HEK293 (cell line): ENCODE measurements around the gene HS3ST5.

Experiments used
- CTCF ChIA-PET: fragments of 350-600 bp; formaldehyde crosslinking; extraction: SDS; loops from one replicate; lab custom pipeline; 2021; ENCODE audit warnings: antibody characterized with exemption; lab: Yijun Ruan, JAX
- POLR2A ChIA-PET: fragments of 300-600 bp; formaldehyde crosslinking; extraction: SDS; loops from one replicate; lab custom pipeline; 2020; ENCODE audit warnings: antibody characterized with exemption, inconsistent platforms; lab: Yijun Ruan, JAX
- H3K27ac ChIP-seq: fragments of 200-500 bp; sonication (Bioruptor generic); 2 replicates; pipeline ENCODE4 v1.5.1; 2014; ENCODE audit warnings: low read depth, low read length, control low read depth, inconsistent platforms; ENCODE audit errors: extremely low read depth
- H3K36me3 ChIP-seq, 2 experiments: fragments of 200-500 bp in 1 of 2; sonication (Bioruptor generic) in 1 of 2; 1 replicate in 1 of 2; 2 replicates in 1 of 2; pipeline ENCODE4 v1.5.1; 2014 to 2017; ENCODE audit warnings: inconsistent platforms in 2 of 2, low read length in 2 of 2; ENCODE audit not compliant: control insufficient read depth in 2 of 2, insufficient read depth in 1 of 2
- H3K4me1 ChIP-seq: fragments of 200-500 bp; sonication (Bioruptor generic); 2 replicates; pipeline ENCODE4 v1.5.1; 2014; ENCODE audit warnings: mild to moderate bottlenecking, low read length, inconsistent platforms; ENCODE audit not compliant: control insufficient read depth, insufficient read depth
- H3K4me3 ChIP-seq: 2 replicates; pipeline ENCODE4 v1.5.1; 2011; ENCODE audit warnings: low read depth, mild to moderate bottlenecking, control low read depth, low read length, moderate library complexity
- H3K9me3 ChIP-seq: fragments of 200-500 bp; sonication (Bioruptor generic); 2 replicates; pipeline ENCODE4 v1.5.1; 2014; ENCODE audit warnings: low read depth, low read length, inconsistent platforms; ENCODE audit not compliant: control insufficient read depth, insufficient read depth
- GLI2 ChIP-seq: fragments of 450-650 bp; formaldehyde crosslinking; IDR thresholded peaks from 2 replicates; pipeline ENCODE4; 2017; ENCODE audit warnings: missing biosample characterization, missing genetic modification characterization, low read depth, borderline replicate concordance
- MYNN ChIP-seq: fragments of 450-650 bp; formaldehyde crosslinking; IDR thresholded peaks from 2 replicates; pipeline ENCODE4 v1.5.1; 2016; ENCODE audit warnings: missing biosample characterization, missing genetic modification characterization, borderline replicate concordance
- TCF7L2 ChIP-seq: IDR thresholded peaks from 2 replicates; pipeline ENCODE4 v1.6.1; 2011; ENCODE audit warnings: low read depth, mild to moderate bottlenecking, inconsistent platforms, low read length, moderate library complexity, borderline replicate concordance
- YY1 ChIP-seq: fragments of 450-650 bp; formaldehyde crosslinking; IDR thresholded peaks from 2 replicates; pipeline ENCODE4 v1.5.1; 2018; ENCODE audit warnings: missing biosample characterization, missing genetic modification characterization
- ZFP37 ChIP-seq: fragments of 450-650 bp; formaldehyde crosslinking; IDR thresholded peaks from 2 replicates; pipeline ENCODE4 v1.5.1; 2016; ENCODE audit warnings: missing biosample characterization, missing genetic modification characterization
- ZNF146 ChIP-seq: fragments of 450-650 bp; formaldehyde crosslinking; IDR thresholded peaks from 2 replicates; pipeline ENCODE4 v1.5.1; 2016; ENCODE audit warnings: missing biosample characterization, missing genetic modification characterization
- ZNF175 ChIP-seq: fragments of 450-650 bp; formaldehyde crosslinking; IDR thresholded peaks from 2 replicates; pipeline ENCODE4 v1.5.1; 2016; ENCODE audit warnings: missing biosample characterization, missing genetic modification characterization
- ZNF211 ChIP-seq: fragments of 450-650 bp; formaldehyde crosslinking; IDR thresholded peaks from 2 replicates; pipeline ENCODE4 v1.5.1; 2016; ENCODE audit warnings: low read depth, missing biosample characterization, missing genetic modification characterization
- ZNF23 ChIP-seq: fragments of 450-650 bp; formaldehyde crosslinking; IDR thresholded peaks from 2 replicates; pipeline ENCODE4 v1.5.1; 2016; ENCODE audit warnings: missing biosample characterization, missing genetic modification characterization, borderline replicate concordance
- ZNF24 ChIP-seq: fragments of 450-650 bp; formaldehyde crosslinking; IDR thresholded peaks from 2 replicates; pipeline ENCODE4 v1.5.1; 2016; ENCODE audit warnings: missing biosample characterization, missing genetic modification characterization
- ZNF501 ChIP-seq: fragments of 450-650 bp; formaldehyde crosslinking; IDR thresholded peaks from 2 replicates; pipeline ENCODE4 v1.5.1; 2016; ENCODE audit warnings: missing biosample characterization, missing genetic modification characterization
- ZNF514 ChIP-seq: fragments of 450-650 bp; formaldehyde crosslinking; IDR thresholded peaks from 2 replicates; pipeline ENCODE4 v1.5.1; 2016; ENCODE audit warnings: missing biosample characterization, missing genetic modification characterization
- ZNF530 ChIP-seq: fragments of 450-650 bp; formaldehyde crosslinking; IDR thresholded peaks from 2 replicates; pipeline ENCODE4 v1.5.1; 2016; ENCODE audit warnings: low read depth, missing biosample characterization, missing genetic modification characterization
- ZNF544 ChIP-seq: fragments of 450-650 bp; formaldehyde crosslinking; IDR thresholded peaks from 2 replicates; pipeline ENCODE4 v1.5.0; 2017; ENCODE audit warnings: missing biosample characterization, missing genetic modification characterization
- ZNF558 ChIP-seq: fragments of 450-650 bp; formaldehyde crosslinking; IDR thresholded peaks from 2 replicates; pipeline ENCODE4 v1.5.1; 2016; ENCODE audit warnings: missing biosample characterization, missing genetic modification characterization
- ZNF624 ChIP-seq: fragments of 450-650 bp; formaldehyde crosslinking; IDR thresholded peaks from 2 replicates; pipeline ENCODE4 v1.5.1; 2017; ENCODE audit warnings: missing biosample characterization, missing genetic modification characterization
- ZNF629 ChIP-seq: fragments of 450-650 bp; formaldehyde crosslinking; IDR thresholded peaks from 2 replicates; pipeline ENCODE4 v1.5.1; 2017; ENCODE audit warnings: missing biosample characterization, missing genetic modification characterization
- ZNF747 ChIP-seq: fragments of 450-650 bp; formaldehyde crosslinking; IDR thresholded peaks from 2 replicates; pipeline ENCODE4 v1.5.1; 2016; ENCODE audit warnings: missing biosample characterization, missing genetic modification characterization
- TF ChIP-seq, protein P1 (sequence below): fragments of 450-650 bp; formaldehyde crosslinking; optimal IDR thresholded peaks from 2 replicates; pipeline ENCODE3; 2016; ENCODE audit warnings: missing biosample characterization, mild to moderate bottlenecking, missing genetic modification characterization

Gene HS3ST5

DNA sequence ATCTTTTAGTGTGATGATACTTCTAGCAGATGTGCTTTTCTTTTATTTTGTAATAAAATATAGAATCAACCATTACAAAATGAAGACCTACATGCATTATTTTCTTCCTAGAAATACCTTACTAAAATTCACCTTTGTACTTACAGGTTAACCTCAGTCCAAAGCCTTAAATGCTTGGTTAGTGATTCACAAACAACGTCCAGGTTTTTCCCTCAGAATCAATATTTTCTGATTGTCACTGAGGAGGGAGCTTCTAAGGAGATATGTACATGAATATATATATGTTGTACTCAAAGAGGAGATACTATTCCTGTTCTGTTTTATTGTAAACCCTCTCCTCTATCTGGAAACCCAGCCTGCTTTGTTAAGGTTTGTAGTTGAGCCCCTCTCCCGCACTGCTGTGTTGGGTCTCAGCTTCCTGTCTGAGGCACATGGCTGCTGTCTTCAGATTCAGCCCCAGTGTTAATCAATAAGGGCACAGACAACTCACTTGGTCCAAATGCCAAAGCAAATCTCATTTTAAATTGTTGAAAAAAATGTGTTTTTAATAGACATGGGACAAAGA, 33.9 kb upstream of the HS3ST5 start:
- Histone ChIP-seq H3K4me3 (no peak overlapping the region), H3K4me1 (no peaks in the 10 kb centered on the region), H3K36me3 (no peaks in the 10 kb centered on the region), H3K9me3 (no peaks in the 10 kb centered on the region), H3K27ac (no peak overlapping the region)
- ChIA-PET CTCF (no interaction called here), POLR2A (no interaction called here)
- TF ChIP-seq ZNF23 (tag by site-specific recombination), result no peak
- TF ChIP-seq, protein P1, sequence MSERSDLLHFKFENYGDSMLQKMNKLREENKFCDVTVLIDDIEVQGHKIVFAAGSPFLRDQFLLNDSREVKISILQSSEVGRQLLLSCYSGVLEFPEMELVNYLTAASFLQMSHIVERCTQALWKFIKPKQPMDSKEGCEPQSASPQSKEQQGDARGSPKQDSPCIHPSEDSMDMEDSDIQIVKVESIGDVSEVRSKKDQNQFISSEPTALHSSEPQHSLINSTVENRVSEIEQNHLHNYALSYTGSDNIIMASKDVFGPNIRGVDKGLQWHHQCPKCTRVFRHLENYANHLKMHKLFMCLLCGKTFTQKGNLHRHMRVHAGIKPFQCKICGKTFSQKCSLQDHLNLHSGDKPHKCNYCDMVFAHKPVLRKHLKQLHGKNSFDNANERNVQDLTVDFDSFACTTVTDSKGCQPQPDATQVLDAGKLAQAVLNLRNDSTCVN (tag by site-specific recombination), result no peak
- no peak for TF ChIP-seq ZNF175 (tag by site-specific recombination)
- no peak for TF ChIP-seq ZFP37 (tag by site-specific recombination)
- no peak for TF ChIP-seq ZNF24 (tag by site-specific recombination)
- TF ChIP-seq ZNF211 (tag by site-specific recombination), result no peak
- no peak for TF ChIP-seq ZNF747 (tag by site-specific recombination)
- no peak for TF ChIP-seq ZNF146
- TF ChIP-seq GLI2, result no peak
- TF ChIP-seq ZNF629 (tag by site-specific recombination), result no peak
- TF ChIP-seq ZNF544 (tag by site-specific recombination), result no peak

DNA sequence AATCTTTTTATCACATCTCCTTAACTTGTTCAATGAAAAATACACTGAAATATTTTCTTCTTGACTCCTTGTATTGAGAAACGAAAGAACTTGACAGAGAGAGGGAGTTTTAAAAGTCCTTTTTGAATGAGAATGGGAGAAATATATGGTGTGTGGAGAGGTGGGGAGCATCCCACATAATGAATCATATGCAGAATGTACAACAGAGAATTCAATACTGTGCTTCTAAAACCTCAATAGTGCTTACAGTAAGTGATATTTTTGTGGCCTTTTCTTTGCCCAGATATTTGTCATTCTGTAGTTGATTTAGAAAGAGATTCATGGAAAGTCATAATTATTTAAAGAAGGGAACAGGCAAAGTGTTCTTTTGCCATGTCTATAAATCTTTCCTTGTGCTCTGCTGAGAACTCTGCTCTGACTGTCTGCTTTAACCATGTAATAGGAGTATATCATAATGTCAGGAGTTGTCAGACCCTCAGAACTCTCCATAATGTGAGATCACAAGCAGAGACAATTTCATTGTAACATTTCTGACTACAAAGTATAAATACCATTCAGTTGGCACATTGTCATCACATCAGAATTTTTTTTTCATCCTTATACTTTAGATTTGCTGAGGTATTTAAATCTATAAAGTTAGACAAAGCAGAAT, 32.8 kb upstream of the HS3ST5 start:
- CTCF ChIA-PET, result no interaction called here

DNA sequence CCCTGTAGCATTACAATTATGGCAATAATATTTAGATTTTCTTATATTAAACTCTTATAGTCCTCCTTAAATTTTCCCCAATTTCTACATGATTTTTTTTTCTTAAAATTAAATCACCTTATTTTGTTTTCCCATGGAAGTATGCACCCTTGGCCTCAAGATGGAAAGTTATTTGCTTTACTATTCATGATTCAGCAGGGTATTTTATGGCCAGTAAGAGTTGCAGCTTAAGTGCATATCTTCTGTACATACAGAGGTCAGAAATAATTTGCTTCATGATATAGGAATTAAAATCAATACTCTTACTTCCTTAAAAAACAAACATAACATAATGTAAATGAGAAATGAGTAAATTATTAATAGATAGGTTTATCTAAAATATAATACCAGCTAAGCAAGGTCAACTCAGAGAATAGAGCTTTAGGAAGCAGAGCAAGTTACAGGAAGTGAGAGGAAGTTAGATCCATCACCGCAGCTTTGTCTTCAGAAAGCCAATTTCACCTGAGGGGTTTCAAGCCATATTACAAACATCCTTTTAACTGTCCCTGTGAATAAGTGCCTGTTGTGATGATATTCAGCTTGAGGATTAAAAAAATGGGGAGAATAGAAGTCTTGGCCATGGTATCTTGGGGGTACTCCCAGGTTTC, 24.6 kb upstream of the HS3ST5 start:
- H3K4me3 ChIP-seq, result no peak overlapping the region
- no peak overlapping the region for H3K27ac ChIP-seq
- TF ChIP-seq, protein P1 (tag by site-specific recombination), result no peak
- TF ChIP-seq TCF7L2, result no peak
- TF ChIP-seq MYNN (tag by site-specific recombination), result no peak
- TF ChIP-seq ZNF501 (tag by site-specific recombination), result no peak
- no peak for TF ChIP-seq ZNF558 (tag by site-specific recombination)
- no peak for TF ChIP-seq ZNF530 (tag by site-specific recombination)
- no peak for TF ChIP-seq ZNF514 (tag by site-specific recombination)
- TF ChIP-seq, all 188 proteins: peak for 0
- ChIA-PET CTCF (no interaction called here), POLR2A (no interaction called here)
- Histone ChIP-seq H3K9me3 (no peaks in the 10 kb centered on the region), H3K36me3 (no peaks in the 10 kb centered on the region), H3K4me1 (no peaks in the 10 kb centered on the region)

More for the DNA sequence above, 32.8 kb upstream of the HS3ST5 start:
- no peak overlapping the region for H3K4me3 ChIP-seq
- no peaks in the 10 kb centered on the region for H3K9me3 ChIP-seq
- H3K27ac ChIP-seq, result no peak overlapping the region
- no peaks in the 10 kb centered on the region for H3K36me3 ChIP-seq
- POLR2A ChIA-PET, result no interaction called here
- TF ChIP-seq ZNF624, result no peak
- TF ChIP-seq YY1 (tag by site-specific recombination), result no peak
- no peaks in the 10 kb centered on the region for H3K4me1 ChIP-seq
